HG03280 (cell line): ENCODE data around the gene C11orf58.

ENCODE experiments used
- ATAC-seq: cut with Tn5 transposase; IDR thresholded peaks from one replicate; pipeline ENCODE4 v1.9.1; 2021; ENCODE audit warnings: mild to moderate bottlenecking, moderate library complexity; ENCODE audit not compliant: unreplicated experiment

Gene C11orf58

DNA sequence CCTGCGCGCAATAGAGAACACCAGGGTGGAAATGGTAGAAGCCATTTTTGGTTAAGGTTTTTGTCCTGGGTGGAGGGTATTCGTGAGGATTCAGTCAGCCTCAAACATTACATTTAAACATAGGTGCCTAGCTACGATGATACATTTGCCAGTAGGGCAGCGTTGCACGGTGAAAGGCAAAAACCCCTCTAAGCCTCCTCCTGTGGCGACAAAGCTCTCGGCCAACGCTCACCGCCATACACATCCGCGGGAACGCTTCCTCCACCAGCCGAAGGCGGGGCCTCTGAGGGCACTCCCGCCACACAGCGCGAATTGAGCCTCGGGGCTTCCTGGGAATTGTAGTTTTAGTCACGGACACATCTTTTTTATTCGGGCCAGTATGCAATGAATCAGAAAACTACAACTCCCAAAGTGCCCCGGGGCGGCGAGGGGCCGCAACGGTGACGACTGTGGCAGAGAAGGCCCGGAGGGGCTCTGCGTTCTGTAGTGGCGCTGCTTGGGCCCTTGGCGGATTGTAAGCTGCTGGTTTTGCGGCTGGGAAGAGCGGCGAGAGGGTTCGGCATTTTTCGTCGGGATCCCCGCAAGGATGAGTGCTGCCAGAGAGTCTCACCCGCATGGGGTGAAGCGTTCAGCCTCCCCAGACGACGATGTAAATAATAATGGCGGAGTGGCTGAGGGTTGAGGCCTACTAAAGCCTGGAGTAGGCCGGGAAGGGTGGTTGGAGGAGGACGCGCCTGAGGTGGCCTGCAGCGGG lies at the start of gene C11orf58:
C11orf58 (plus strand) TSS at position 455 of the 754 bp plus-strand sequence; CDS start at position 587, 132 bp downstream.
- peak; percentile 97 for ATAC-seq

DNA sequence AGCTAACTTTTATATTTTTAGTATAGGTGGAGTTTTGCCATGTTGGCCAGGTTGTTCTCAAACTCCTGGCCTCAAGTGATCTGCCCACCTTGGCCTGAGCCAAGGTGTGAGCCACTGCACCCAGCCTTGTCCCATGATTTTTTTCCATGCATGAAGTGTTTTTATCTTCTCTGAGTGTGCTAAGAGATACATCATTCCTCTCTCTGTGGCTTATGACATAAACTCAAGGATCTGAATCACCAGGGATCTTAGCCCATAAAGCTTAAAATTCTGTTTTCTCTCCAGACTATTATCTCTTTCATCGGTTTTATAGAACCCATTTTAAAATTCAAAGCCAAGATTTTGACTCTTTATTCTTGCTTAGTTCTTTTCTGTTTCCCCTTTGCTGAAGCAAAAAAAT lies 48.4 kb upstream of the C11orf58 start:
- ATAC-seq, result no peak

DNA sequence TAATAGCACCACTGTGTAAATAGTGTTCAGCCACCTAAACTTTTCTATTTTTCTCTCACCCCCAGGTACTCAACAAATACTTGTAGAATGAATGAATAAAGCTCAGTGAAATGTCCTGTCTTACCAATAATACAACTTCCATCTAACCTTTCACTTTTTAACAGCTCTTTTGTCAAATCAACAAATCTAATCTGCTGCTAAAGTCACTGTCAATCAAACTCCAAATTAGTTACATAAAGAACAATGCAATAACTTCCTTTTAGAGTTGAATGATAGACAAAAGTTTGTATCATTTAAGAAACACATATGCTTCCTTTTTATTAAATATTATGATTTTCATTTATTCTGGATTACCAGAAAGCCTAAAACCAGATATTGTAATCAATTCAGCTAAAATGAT lies 34.7 kb upstream of the C11orf58 start:
- no peak for ATAC-seq

DNA sequence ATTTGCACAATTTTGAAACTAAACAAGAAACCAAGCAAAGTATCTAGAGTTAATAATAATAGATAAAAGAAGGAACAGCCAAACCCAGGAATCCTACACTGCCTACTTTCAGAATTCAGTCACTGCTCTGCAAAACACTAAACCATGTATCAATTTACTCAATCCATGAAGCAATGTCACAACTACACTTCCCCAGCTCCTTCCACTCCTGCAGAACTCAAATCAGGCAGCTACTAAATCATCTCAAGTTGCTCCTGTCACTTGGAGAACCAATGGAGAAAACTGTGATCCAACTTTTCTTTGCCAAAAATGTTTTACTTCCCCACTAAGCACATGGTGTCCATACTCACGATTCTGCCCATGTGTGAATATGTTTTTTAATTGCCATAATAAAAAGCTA lies 24.9 kb upstream of the C11orf58 start:
- no peak for ATAC-seq

DNA sequence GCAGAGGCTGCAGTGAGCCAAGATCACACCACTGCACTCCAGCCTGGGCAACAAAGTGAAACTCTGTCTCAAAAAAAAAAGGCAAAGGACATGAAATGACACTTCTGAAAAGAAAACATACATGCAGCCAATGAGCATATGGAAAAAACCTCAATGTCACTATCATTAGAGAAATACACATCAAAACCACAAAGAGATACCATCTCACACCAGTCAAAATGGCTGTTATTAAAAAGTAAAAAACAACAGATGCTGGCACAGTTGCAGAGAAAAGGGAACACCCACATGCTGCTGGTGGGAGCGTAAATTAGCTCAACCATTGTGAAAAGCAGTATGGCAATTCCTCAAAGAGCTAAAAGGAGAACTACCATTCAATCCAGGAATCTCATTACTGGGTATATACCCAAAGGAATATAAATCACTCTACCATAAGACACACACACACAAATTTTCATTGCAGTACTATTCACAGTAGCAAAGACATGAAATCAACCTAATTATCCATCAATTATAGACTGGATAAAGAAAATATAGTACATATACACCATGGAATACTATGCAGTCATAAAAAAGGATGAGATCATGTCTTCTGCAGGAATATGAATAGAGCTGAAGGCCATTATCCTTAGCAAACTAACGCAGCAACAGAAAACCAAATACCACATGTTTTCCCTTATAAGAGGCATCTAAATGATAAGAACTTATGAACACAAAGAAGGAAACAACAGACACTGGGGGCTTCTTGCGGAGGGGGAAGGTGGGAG lies 15.7 kb upstream of the C11orf58 start:
- ATAC-seq, result no peak

DNA sequence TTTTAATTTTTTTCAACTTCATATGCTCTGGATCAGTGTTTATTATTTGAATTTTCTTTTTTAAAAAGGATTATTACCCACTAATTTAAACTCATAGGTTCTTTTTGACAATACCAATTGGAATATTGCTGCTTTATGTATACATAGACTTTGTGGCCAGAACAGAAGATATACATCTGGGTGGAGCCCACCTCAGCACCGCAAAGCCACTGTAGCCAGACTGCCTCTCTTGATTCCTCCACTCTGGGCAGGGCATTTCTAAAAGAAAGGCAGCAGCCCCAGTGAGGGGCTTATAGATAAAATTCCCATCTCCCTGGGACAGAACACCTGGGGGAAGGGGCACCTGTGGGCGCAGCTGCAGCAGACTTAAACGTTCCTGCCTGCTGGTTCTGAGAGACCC lies 10.6 kb upstream of the C11orf58 start:
- no peak for ATAC-seq

DNA sequence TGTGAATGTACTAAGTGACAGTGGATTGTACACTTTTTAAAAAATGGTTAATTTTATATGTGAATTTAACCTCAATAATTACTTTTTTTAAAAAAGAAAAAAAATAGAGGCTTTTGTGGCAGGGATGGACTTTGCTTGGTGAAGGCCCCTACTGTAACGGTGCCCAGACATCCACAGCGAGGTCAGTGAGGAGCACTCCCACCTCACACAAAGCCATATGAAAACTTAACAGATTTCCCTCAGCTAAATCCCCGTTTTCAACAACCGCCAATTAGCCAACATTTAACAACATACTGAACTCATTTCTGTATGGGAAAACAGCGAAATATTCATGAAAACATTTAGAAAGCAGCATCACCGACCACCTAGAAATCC lies 642 bp upstream of the C11orf58 start:
- ATAC-seq, result peak; percentile 5

DNA sequence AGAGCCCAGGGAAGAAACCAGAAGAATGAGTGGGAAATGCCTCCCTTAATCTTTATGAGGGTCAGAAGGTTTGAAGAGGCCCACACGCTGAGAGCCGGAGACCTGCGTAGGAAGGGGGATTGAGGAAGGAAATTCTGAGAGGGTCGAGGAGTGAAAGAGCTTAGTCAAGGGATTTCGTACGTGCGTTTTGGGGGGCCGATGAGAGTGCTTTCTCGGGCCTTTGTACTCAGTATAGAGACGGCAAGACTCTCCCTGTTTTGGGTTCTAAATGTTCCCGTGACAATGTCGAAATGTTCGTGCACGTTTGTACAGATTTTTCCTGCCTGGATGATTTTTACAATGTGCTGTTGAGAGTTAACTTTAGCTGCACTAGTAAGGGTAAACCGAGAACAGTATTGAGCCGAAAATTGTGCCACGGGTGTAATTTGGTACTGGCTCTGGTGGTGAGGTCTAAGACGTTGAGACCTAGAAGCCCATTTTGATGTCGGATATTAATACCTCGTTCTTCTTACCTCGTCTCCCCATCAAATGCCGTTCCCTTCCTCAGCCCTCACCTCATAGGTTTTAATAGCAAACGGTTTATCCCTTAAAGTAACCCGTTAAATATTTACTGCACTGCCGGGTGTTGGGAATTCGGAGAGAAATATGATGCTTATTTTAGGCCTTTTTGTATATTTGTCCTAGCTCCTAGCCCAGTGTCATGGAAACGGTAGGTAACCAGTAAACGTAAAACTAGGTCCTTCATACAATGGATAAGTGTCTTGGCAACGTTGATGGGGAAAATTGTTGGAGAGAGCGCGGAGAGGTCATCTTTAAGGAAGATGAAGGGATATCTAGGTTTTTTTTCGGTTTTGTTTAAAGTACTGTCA lies 734 bp downstream of the C11orf58 start:
- ATAC-seq, result no peak

DNA sequence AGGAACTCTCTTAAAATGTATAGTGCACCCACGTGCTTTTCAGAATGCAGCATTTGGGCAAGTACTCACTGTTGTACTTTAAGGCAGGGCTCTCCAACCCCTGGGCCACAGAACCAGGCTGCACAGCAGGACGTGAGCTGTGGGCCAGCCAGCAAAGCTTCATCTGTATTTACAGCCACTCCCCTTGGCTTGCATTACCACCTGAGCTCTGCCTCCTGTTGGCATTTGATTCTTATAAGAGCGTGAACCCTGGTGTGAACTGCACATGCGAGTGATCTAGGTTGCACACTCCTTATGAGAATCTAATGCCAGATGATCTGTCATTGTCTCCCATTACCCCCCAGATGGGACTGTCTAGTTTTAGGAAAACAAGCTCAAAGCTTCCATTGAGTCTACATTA lies 3.0 kb downstream of the C11orf58 start:
- no peak for ATAC-seq

DNA sequence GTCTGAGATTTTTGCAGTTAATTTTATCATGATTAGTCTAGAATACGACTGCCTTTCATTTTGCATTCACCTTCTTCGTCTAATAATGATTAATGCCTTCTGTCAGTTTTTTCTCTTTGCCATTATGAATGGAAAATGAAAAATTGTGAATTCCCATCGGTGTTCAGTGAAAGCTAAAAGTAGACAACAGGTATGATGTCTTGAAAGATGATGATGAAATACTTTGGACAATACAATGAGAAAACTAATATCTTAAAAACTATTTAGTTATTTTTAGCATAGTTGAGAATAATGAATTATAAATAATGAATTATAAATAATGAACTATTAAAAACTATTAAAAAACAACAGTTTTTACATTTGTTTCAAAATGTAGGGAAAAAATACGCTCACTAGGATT lies 5.0 kb downstream of the C11orf58 start:
- ATAC-seq, result no peak

DNA sequence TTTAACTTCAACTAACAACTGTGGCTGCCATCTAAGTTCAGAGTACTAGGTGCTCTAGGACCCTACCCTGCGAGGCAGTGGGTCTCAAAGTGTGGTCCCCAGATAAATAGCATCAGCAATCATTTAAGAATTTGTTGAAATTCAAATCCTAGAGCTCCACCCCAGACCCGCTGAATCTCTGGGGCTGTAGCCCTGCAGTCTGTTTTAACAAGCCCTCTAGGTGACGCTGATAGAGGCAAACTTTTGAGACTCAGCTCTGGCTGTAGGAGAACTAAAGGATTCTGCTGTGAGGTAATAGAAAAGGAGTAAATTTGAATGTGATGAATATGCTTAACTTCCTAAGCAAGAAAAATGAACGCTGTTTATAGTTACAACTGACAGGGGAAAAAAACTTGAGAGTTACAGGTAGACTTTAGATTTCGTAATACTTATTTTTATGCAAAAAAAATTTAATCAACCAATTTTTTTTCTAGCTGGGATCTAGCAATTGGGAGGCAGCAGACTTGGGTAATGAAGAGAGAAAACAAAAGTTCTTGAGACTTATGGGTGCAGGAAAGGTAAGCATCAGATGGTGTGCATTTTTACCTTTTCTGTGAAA lies 5.8 kb downstream of the C11orf58 start:
- no peak for ATAC-seq

DNA sequence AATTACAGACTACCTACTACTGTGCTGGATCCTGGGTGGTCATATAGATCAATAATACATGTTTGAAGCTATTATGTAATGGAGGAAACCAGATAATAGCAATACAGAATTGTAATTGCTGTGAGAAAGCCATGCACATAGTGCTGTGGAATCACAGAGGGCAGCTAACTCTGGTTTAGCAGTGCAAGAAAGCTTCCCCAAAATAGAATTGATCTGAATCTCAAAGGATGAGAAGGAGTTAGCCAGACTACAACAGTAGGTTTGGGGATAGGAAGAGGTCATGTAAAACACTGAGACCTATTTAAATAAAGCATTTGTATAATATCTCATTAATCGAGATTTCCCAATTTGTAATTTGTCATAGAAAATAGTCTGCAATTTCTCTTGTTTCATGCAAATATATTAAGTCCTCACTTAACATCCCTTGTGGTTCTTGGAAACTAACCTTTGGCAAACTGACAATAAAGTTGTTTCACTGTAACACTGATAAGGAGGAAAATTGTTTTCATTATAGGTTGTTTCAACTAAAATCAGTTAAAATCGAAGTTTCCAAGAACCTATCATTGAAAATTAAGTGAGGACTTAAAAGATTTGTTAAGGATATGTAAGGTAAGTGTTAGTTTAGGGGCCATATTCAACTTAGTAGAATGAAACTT lies 7.6 kb downstream of the C11orf58 start:
- no peak for ATAC-seq

DNA sequence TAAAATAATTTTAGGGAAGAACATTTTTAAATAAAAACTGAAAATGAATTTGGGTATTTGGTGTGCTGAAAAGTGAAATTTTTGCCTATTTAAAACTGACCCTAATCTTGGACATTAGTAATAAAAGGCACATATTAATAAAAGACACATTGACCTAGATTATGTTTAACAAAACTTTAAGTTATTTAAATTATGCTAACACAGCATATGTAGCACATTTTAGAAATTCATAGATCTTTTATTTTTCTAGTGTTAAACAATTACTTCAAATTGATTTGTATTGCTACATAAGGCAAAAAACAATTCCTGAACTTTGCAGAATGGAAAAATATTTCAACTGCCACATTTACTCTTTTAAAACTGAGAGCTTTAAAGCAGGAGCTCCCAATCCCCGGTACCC lies 10.6 kb downstream of the C11orf58 start:
- ATAC-seq, result no peak

DNA sequence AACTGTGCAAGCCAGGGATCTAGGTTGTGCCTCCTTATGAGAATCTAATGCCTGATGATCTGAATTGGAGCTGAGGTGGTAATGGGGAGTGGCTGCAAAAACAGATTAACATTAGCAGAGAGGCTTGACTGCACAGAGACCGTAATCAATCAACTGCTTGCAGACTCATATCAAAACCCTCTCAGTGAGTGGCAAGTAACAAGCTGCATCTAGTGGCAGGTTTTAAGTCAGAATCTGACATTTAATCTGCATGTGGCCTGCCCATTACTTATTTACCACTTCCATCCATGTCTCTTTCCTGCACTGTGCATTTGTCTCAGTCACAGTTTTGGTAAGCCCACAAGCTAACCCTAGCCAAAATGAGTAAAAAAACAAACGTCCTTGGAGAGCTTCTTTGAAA lies 11.2 kb downstream of the C11orf58 start:
- ATAC-seq, result no peak

DNA sequence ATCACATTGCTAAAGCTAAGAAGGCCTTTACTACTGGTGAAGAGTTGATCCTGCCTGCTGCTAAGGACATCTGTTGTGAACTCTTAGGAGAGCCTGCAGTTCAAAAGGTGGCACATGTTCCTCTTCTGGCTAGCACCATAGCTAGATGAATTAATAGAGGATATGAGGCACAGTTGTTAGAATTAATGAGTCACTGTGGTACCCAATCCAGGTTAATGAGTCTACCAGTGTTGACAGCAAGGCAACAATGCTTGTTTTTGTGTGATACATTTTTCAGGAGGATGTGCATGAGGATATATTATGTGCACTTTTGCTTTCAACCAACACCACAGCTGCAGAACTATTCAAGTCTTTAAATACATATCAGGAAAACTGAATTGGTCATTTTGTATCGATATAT lies 12.0 kb downstream of the C11orf58 start:
- ATAC-seq, result no peak

DNA sequence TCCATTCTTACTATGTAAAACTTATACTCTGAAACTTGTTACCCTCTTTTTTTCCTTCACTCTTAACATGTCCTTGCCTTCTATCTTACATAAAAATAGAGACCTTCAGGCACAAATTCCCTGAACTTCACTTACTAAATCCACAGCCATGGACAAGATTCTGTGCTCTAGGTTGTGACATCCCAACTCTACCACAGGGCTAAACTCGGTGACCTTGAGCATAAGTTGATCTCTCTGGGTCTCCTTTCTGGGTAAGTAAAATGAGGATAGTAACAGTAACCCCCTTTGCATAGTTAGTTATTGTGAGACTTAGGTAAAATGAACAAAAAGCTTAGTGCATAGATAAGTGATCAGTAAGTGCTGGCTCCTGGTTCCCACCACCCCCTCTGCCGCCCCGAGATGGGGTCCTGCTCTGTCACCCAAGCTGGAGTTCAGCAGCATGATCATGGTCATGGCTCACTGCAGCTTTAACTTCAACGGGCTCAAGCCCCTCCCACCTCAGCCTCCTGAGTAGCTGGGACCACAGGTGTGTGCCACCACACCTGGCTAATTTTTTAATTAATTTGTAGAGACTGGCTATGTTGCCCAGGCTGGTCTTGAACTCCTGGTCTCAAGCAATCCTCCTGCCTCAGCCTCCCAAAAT lies 20.1 kb downstream of the C11orf58 start:
- ATAC-seq, result no peak

DNA sequence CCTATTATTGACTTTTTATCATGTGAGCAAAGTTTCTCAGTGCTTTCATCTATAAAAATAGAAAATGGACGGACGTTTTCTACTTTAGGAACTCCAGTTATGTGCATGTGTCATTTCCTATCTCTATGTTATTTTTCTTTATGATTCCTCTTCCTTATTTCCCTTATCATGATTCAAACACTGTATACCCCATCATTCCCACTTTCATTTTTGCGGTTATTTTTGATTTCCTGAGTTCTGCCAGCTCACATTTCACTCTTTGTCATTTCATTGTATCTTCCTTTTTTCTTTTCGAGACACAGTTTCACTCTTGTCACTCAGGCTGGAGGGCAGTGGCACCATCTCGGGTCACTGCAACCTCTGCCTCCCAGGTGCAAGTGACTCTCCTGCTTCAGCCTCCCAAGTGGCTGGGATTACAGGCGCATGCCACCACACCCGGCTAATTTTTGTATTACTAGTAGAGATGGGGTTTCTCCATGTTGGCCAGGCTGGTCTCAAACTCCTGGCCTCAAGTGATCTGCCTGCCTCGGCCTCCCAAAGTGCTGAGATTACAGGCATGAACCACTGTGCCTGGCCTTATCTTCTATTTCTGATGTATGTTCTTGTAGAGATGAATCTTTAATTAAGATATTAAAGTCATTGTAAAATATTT lies 21.5 kb downstream of the C11orf58 start:
- no peak for ATAC-seq

DNA sequence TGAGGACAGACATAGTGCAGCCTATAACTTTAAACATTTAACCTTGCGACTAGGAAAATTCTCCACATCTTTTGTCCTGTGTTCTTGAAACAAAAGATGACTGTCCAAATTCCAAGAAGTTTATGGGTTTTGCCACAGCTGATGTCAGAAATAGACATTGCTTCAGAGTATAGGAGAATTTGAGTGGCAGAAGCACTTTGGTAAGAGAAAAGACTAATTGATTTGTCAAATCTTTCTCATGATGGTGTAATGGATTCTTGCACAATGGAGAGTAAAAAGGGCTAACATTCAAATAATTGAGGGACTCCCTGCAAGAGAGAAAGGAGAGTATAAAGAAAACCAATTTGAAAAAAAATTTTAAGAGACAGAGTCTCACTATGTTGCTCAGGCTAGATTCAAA lies 25.3 kb downstream of the C11orf58 start:
- no peak for ATAC-seq

DNA sequence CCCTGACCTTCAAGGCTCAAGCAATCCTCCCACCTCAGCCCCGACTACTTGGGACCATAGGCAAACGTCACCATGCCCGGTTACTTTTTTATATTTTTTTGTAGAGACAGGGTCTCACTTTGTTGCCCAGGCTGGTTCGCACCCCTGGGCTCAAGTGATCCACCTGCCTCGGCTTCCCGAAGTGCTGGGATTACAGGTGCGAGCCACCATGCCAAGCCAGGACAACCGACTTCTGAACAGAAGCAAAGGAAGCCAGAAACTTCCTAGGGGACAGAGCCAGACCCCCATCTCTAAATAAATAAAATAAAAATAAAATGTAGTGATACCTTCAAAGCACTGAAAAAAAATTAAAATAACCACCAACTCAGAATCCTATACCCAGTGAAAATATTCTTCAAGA lies 26.4 kb downstream of the C11orf58 start:
- no peak for ATAC-seq

DNA sequence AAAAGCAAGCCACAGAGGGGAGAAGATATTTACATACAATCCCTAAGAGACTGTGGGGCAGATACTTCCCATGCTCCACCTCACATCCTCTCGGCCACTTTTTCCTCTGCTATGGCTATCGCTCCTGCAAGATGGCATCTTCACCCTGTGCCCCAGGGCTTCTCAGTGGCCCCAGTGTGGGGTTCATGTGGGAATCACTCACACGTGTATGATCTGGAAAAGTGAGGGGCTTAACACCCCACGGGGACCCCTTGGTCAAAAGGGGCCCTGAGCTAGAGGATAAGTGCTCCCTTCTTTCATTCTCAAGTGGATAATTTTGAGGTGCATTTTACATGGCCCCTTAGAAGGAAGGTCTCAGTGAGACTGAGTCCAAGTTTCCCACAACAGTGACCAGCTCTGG lies 28.7 kb downstream of the C11orf58 start:
- ATAC-seq, result no peak
